Esophagus squamous epithelium (tissue), 4 donors: Measurements from ENCODE around the gene HERC2.
"Not testable (repeated sequence)": the region's sequence is repeated elsewhere in the genome, so short reads cannot be mapped to it uniquely, and the experiment has no call there.

Source experiments
- POLR2A ChIP-seq, 4 donors: fragments of 450-650 bp; IDR thresholded peaks; one replicate each; pipeline ENCODE4 v1.6.1; 2017; ENCODE audit warnings: antibody characterized with exemption in 4 of 4, mild to moderate bottlenecking in 4 of 4, moderate library complexity in 3 of 4
- TF ChIP-seq, protein P1 (sequence below), 6 experiments: fragments of 450-650 bp in 4 of 6; fragments of 200-600 bp in 2 of 6; sonication (generic) in 2 of 6; IDR thresholded peaks; one replicate each; pipeline ENCODE4 v1.5.1; 2016 to 2019; ENCODE audit warnings: antibody characterized with exemption in 6 of 6, mild to moderate bottlenecking in 4 of 6, moderate library complexity in 4 of 6

DNA sequence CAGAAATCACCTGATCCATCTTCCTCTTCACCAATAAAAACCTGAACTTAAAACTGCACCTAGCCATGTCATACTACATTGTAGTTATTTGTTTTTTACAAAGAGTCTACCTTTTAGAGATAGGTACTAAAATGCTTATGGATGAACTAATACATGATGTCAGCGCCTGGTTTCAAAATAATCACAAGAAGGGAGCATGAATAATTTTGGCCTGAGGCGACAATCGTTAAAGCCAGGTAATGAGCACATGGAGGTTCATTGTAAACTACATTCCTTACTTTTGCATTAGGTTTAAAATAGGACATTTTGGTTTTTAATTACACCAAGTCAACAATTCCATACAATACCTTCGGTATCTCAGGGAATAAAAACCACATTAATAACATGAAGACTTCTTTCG is 125.4 kb downstream of the HERC2 start:
- TF ChIP-seq, protein P1, sequence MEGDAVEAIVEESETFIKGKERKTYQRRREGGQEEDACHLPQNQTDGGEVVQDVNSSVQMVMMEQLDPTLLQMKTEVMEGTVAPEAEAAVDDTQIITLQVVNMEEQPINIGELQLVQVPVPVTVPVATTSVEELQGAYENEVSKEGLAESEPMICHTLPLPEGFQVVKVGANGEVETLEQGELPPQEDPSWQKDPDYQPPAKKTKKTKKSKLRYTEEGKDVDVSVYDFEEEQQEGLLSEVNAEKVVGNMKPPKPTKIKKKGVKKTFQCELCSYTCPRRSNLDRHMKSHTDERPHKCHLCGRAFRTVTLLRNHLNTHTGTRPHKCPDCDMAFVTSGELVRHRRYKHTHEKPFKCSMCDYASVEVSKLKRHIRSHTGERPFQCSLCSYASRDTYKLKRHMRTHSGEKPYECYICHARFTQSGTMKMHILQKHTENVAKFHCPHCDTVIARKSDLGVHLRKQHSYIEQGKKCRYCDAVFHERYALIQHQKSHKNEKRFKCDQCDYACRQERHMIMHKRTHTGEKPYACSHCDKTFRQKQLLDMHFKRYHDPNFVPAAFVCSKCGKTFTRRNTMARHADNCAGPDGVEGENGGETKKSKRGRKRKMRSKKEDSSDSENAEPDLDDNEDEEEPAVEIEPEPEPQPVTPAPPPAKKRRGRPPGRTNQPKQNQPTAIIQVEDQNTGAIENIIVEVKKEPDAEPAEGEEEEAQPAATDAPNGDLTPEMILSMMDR (IDR thresholded peaks at IDR 0.05), result not testable (repeated sequence)
- not testable (repeated sequence) for TF ChIP-seq POLR2A (IDR thresholded peaks at IDR 0.05)
